Islet of Langerhans (tissue), 1 donor: ENCODE results near the gene ELL2.
A peak's percentile ranks its signal among the peaks of the same experiment; 100 is the strongest.
"Not testable (repeated sequence)": the region's sequence is repeated elsewhere in the genome, so short reads cannot be mapped to it uniquely, and the experiment has no call there.

Experiments
- FAIRE-seq: peaks from one replicate; lab custom pipeline; 2011; peaks lifted over from hg19 to GRCh38; lab: Jason Lieb, UNC

The ELL2 gene

DNA sequence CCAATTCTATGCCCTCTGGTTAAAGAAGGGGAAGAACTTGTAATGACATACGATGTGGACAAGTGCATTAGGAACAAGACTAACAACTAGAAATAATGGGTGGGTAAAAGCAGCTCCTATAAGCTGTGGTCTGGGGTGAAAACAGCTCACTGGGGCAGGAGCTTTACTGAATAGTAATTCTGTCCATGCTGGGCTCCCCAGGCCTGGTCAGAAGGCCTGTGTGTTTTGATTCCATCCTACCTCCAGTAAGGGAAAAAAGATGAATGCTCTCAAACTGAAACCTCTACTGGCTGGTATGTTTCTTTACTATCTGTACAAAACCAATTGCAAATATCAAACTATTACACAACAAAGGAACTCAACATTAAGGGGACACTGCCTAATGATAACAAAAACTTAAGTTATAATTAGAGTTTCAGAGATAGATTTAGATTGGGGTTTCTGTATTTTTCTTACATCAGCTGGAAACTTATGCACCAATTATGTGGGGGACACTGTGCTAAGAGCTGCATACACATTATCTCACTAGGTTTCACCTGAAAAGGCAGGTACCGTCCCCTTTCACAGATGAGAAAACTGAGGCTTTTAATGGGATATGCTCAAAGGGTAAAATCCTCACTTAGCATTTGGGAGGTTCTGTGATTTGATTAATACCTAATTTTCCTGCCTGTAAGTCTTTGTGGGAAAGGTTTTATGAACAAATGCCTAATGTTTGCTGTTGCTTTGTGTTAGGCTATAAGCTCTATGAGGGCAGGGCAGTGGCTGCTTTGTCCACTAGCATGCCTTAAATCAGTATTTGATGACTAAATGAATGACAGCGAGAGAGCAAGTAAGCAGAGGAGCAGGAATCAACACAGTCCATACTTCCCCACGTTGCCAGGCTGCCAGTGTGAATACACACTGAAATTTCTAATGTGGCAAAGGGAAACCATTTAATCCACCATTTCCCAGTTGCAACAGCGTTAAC is 53.6 kb downstream of the ELL2 start:
- no peak for FAIRE-seq

DNA sequence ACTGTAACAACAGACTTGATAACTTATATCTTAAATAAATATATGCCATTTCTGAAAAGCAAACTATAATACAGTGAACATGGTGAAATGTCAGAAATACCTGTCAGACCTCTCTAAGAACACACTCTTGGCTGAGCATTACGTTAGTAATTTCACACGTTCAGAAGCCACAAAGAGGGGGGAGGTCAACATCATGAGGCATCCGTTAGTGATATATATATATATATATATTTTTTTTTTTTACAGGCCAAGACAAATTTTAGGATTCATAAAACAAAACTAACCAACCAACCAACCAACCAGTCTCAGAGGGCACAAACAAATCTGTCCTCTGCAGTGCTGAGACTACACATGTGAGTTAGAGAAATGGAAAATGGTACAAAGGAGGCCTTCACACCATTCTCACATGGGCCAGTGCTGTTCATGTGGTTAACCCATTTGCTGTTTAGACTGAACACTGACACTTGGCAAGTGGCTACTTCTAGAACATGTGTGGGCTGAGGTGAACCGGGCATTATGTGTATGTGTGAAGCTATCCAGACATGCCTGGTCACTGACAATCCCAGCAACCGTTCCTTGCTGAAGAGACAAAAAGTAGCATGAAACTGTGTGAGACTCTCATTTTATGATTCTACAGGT is 54.5 kb downstream of the ELL2 start:
- no peak for FAIRE-seq

DNA sequence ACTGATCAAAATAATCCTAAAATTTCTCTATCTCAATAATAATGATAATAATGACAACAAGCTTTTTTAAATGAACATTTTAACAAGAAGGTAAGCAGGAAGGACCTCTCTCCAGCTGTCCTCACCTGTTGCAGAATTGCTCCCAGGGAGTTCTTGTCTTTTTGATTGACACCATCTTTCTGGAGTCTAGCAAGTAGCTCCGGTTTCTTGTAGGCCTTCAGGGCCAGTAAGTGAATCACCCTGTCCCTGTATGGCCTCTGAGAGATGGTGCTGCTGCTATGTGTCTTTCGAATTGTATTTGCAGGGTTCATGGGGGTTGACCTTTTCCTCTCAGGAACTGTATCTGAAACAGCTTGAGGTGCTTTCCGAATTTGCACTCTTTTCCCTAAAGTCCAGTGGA is 55.3 kb downstream of the ELL2 start:
- not testable (repeated sequence) for FAIRE-seq

DNA sequence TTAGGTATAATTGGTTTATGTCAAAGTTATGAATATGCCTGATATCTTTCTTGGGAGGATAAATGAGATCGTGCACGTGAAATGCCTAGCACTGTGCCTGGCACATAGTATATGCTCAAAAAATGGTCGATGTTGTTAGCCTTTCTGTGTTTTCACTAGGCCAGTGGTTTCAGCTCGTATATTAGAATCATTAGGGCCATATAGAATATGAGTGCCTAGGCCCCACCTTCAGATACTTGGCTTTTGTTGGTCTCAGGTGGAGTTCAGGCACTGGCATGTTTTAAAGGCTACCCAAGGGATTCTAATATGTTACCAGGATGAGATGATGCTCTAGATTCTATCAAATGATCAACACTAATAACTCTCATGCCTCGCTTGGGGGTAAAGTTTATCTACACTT is 56.8 kb downstream of the ELL2 start:
- no peak for FAIRE-seq

DNA sequence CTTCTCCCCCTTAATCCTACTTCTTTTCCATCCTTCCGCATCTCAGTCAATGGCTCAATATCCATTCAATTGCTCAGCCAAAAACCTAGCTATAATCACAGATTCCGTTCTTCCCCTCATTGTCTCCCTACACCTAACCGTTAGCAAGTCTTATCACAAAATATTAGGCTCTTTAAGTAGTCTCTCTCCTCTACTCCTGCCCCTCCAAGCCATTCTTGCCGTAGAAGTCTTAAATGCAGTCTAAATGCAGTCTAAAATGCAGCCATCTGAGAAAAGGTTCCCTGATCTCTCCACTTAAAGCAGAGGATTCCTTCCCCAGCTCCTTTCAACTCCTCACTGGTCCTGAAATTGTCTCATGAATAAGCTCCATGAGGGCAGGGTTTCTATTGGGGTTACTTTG is 57.8 kb downstream of the ELL2 start:
- no peak for FAIRE-seq

DNA sequence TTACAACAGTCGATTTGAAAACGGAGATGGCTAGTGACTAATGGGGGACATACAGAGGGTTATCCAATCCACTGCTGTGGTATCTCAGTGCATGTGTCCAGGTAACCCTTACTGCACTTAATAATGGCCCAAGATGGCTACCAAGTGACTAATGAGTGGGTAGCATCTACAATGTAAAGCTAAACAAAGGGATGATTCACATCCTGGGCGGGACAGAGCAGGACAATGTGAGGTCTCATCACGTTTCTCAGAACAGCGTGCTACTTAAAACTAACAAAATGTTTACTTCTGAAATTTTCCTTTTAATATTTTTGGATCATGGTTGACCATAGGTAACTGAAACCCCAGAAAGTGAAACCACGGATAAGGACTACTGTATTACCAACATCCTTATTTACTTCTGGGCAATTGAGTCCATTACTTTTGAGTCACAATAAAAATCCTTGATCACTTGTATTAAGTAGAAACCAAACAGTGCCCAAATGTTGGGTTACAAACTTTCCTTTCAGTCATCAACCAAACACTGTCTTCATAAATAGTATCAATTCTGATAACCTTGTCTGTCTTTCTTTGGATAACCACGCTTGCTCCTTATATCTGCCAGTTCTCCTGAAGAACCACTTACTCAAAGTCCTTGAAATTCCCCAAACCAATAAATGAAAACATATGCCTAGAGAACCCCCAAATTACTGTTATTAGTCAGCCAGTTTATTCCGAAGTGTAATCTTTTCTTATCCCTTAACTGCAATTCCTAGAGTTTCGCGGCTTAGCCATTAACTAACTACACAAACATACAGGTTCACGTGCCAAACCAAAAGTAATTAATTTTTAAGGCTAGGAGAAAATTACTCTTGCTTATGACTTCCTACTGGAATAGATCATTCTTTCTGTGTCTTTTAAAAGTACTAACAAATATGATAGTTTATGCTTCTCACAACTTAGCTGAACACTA is 59.7 kb downstream of the ELL2 start:
- no peak for FAIRE-seq

DNA sequence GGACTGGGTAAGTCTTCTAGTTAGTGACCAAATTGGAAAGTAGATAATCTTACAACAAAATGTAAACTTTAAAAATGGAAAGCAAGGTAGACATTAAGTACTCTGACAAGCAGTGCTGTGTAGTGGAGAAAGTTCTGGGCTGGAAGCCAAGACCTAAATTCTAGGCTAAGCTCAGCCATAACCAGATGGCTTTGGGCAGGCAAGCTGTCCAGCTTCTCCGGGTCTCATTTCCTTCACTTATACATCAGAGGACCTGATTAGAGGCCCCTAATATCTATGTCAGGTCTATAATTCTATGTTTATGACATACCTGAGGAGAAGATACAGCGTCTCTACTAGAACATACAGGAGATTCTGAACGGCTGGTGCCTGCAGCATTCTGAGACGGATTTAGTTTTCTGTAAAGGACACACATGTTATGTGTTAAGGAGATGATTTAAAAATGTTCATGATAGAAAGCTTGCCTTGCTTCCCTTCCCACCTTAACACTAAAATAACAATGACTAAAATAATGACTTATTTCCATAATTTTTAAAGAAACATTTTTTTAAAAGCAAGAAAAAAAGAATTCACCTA is 61.2 kb downstream of the ELL2 start:
- FAIRE-seq: peak; percentile 66

DNA sequence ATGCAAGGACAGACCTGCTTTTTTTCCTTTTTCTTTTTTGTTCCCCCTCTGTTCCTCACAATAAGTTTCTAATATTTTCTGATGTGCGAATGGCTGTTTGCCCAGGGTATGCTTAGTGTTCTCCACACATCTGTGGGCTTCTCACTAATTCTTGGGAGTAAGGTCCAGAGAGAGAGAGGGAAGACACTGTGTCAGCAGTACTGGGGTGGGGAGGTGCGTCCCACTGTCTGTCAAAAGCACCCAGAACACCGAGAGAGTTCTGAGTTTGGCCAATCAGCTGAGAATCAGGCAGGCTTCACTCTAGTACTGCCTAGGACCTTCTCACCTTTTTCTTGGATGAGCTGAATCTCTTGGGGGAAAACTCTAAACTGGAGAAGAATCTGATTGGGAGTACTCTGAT is 61.8 kb downstream of the ELL2 start:
- no peak for FAIRE-seq

DNA sequence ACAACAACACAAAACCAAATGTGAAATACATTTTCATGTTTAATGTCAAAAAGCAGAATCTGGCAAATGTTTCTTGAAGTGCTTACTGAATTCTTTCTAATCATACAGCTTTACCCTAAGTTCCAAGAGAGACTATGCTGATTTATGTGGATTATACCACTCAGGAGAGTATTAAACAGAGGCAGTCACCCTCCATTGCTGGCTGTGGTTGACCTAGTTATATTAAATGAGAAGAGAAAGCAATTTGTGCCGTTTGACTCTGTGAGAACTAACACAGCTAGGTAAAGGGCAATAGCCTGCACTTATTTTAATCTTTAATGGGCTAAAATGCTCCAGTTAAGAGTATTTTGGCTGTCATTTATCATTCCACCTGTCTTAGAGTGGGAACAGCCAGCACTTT is 62.6 kb downstream of the ELL2 start:
- FAIRE-seq: peak; percentile 94

DNA sequence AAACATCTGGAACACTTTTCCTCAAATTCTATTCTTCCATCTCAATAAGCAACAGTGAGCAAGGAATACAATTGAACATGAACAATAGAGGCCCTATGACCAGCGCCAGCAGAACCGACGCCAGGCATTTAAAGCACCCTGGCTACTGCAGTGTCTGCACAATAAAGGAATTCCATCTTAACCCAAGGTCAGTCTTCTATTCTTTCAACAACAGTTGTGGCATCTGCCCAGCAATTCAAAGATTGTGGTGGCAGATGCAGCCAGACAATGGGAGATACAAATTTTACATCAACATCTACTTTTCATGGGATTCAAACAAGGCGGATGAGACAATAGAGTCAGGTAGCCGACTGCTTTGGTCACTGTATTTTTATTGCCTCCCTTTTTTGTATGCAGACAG is 65.9 kb downstream of the ELL2 start:
- no peak for FAIRE-seq

DNA sequence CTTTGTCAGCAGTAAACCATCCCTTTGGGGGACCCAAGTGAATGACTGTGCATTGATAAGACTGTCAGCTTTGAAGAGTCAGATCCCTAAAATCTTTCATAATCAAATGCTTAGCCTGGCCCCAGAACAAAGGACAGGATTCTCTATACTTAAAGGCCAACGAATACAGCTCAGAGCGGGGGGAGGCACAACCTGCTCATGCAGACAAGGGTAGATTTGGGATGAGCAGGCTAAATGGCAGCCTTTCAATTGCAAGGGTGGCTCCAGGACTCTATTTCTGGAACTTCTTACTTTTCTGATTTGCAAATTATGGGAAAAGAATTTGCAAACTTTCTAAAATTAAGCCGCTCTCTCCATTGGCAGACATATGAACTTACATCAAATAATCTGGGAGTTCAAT is 66.4 kb downstream of the ELL2 start:
- FAIRE-seq: no peak

DNA sequence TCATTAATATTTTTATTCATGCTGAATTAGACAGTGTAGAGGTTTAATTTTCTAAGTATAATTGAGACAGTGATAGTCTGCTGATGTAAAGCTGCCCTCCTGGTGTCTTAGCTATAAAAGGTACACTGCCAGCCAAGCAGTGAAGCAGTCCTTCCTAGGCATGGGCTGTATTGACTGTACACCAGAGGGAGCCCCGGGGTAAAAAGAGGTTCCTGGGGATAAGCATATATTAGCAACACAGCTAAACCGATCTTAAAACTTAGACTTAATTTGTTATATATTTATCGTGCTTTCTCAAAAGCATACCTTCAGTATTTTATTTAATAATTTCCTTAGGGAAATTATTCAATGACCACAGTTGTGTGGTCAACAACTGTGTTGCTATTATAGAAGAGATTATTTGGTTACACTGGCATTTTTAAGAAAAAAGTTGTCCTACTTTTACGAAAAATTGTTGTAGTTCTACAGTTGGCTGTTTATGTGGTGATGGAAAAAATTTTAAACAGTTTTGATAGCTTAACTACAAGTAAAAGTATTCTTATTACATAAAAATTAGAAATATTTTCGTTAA is 68.8 kb downstream of the ELL2 start:
- FAIRE-seq: no peak

DNA sequence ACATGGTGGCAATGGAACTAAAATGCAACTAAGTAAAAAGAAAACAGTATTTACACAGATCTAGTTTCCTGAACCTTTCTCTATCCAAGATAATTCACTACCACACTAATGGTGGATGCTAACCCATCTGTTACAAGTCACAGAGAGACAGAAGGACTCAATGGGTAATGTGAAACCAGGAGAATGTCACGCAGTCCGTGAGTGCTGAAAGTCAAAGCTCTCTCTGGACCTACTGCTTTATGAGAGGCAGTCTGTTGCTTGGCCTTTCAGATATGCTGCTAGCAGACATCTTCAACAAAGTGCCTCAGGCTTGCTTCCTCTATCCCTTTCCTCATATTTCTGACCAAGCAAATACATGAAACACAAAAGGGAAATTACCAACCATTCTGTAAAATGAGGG is 70.2 kb downstream of the ELL2 start:
- peak; percentile 89 for FAIRE-seq

DNA sequence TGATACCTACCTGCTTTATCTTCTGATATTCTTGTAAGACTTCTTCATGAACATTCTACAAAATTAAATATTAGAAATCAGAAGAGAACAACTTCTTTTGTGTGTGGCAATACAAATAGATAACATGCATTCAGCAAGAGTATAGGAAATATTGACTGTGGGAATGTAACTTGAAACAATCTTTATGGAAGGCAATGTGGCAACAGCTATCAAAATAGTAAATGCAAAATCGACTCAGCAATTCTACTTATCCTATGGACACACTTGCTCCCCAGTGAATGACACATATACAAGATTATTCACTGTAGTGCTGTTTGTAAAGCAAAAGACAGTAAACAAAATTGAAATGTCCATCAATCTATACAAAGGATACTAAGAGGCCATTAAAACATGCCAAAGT is 72.6 kb downstream of the ELL2 start:
- FAIRE-seq: no peak

DNA sequence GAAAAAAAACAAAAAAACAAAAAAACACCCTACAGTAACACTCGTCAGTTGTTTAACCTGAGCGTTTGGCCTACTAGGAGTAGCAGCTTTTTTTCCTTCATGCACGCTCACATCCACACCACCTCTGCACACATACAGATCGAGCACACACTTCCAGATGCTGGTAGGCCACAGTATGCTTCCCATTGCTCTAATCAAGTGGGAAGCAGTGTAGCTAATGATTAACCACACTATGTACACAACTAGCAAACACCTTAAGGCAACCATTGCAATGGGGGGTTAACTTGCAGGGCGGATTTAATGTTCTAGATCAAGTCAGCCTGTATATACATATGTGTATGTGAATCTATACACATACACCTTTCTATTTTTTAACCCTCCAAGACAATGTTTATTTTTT is 73.7 kb downstream of the ELL2 start:
- no peak for FAIRE-seq

DNA sequence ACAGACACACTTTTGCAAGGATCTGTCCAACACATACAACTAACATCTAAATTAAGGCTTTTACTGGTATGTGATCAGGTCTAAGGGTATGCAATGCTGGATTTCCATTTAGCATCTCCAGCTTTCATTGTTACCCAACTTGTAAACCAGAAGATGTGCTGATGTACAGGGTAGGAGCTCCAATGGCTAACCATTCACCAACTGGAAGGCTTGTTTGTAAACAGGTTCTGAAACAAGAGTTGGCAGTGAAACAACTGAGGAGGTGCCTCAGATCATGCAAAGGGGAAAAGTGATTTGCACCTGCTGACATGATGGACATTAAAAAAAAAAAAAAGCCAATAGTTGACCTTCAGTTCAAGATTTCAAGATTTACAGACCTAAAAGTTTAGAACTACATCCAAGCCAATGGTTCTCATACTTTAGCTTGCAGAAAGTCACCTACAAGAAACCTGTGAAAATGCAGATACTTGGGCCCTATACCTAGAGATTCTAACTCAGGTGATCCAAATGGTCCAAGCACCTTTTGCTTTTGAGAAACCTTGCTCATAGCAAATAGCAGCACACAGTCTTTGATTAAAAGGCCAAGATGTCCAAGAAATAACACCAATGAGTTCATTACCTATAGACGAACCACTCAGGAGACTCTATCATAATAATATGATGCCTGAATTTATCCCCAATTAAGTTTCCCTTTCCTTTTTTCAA is 75.2 kb downstream of the ELL2 start:
- no peak for FAIRE-seq

DNA sequence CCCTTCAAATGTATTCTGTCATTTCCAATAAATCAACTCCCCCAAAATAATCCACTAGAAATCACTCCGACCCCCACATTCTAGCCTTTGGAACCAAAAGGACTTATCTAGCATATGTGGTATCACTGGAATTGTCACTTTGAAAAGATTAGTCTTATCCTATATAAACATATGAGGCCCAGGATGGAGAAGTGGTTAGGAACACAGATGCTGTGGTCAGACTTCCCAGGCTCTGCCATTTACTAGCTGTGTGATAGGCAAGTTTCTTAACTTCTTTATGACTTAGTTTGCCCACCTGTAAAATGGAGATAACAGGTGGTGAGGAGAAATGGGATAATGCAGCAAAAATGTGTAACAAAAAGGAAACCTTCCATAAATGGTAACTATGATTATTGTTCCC is 77.1 kb downstream of the ELL2 start:
- no peak for FAIRE-seq

DNA sequence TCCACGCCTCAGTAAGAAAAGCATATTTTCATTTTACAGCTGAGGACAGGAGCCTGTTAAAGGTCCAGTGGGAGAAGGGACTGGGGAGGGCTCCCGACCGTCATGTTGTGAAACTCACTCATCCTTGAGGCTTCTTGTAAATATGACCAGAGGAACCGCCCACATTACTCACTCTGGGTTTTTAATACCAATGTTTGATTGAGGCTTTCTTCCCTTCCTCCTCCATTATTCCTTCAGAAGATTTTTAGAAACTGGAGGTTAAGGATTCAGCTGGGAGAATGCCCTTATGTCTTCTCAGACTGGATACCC is 77.7 kb downstream of the ELL2 start:
- no peak for FAIRE-seq

DNA sequence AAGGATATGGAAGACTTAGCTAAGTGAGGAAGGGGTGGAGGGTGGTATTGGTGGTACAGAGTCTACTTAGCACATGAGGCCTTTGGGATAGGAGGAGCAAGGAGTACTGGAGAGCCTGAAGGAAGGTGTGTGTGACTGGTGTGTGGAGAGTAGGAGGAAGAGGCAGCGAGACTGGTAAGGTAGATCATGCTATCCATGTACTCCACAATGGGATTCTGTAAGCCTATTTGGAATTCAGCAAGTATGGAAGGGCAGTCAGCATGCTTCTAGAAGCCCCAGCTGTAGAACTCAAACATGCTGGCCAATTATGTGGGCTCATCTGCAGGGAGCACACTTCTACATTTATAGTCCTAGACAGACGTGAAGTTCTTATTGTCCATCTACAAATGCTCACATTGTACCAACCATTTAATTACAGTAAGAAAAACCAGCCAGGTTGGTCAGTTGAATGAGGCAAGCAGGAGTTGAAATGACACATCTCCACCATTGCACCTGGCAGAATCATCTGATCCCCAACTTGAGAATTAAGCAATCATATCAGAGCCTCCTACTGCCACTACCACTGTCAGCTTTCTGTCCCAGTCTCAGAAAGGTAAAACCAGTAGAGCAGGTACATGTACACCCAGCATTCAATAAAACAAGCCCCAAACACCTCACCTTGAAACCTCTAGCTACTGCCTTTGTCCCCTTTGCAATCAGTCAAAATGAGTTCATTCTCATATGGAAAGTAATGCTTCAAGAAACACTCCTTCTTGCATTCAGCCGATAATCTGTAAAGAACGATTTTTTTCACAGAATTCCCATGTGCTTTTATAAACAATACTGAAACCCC is 78.2 kb downstream of the ELL2 start:
- FAIRE-seq: no peak

DNA sequence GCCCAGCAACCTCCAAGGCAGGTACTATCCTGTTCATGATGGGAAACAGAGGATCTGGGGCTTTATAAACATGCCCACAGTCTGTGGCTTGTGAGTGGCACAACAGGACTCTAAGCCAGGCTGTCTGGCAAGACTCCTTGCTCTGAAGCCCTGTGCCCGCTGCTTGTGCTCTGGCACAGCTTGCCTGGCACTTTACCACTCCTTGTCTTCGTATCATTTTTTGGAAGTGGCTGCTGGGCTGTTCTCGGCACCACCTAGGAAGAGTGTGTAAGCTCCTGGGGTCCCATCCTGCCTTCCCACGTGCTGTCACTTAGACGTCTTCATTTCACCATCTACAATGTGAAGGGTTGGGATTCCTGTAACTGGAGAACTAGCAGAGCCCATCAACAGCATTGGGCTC is 79.8 kb downstream of the ELL2 start:
- FAIRE-seq: no peak
